Spleen (tissue), 11 donors: ENCODE measurements around the gene LRRC4C. TPM values are rescaled to one million over a fixed set of nuclear protein-coding genes. Genes with fewer than 3 reads are reported as not detected.

Experiments
- DNase-seq: peaks from one replicate; pipeline ENCODE4 v3.0.0-alpha.2; 2020
- H3K27ac ChIP-seq, 8 donors: fragments of 200-600 bp; sonication (generic) in 7 of 8; 1 replicate in 4 of 8; 2 replicates in 4 of 8; pipeline versions ENCODE4 v1.5.0 to v1.8.0; 2016 to 2021; ENCODE audit warnings: inconsistent platforms in 4 of 8, mild to moderate bottlenecking in 4 of 8, moderate library complexity in 1 of 8
- H3K27me3 ChIP-seq, 7 donors: fragments of 200-600 bp; sonication (generic) in 6 of 7; replicated peaks in 1 of 7; 1 replicate in 4 of 7; 2 replicates in 3 of 7; pipeline versions ENCODE4 v1.5.0 to v1.8.0; 2016 to 2021; ENCODE audit warnings: inconsistent platforms in 3 of 7, mild to moderate bottlenecking in 1 of 7
- H3K36me3 ChIP-seq, 6 donors: fragments of 200-600 bp; sonication (generic) in 5 of 6; 1 replicate in 4 of 6; 2 replicates in 2 of 6; pipeline versions ENCODE4 v1.5.0 to v1.8.0; 2016 to 2021; ENCODE audit warnings: inconsistent platforms in 2 of 6
- H3K4me1 ChIP-seq, 6 donors: fragments of 200-600 bp; sonication (generic) in 5 of 6; 1 replicate in 3 of 6; 2 replicates in 3 of 6; pipeline versions ENCODE4 v1.5.0 to v1.8.0; 2016 to 2021; ENCODE audit warnings: inconsistent platforms in 3 of 6
- H3K4me3 ChIP-seq, 8 donors: fragments of 200-600 bp; sonication (generic) in 7 of 8; 1 replicate in 4 of 8; 2 replicates in 4 of 8; pipeline versions ENCODE4 v1.5.0 to v1.8.0; 2016 to 2021; ENCODE audit warnings: inconsistent platforms in 4 of 8, mild to moderate bottlenecking in 4 of 8, moderate library complexity in 2 of 8
- H3K9me3 ChIP-seq, 8 donors: fragments of 200-600 bp; sonication (generic) in 7 of 8; 1 replicate in 4 of 8; 2 replicates in 4 of 8; pipeline versions ENCODE4 v1.5.0 to v1.8.0; 2016 to 2021; ENCODE audit warnings: inconsistent platforms in 4 of 8
- CTCF ChIP-seq, 11 experiments: fragments of 200-600 bp in 7 of 11; fragments of 450-650 bp in 4 of 11; sonication (generic) in 4 of 11; IDR thresholded peaks in 8 of 11; conservative IDR thresholded peaks in 3 of 11; 1 replicate in 7 of 11; 2 replicates in 4 of 11; pipeline versions ENCODE4 v1.4.0 to v1.8.0; 2016 to 2021; ENCODE audit warnings: antibody characterized with exemption in 11 of 11, inconsistent platforms in 4 of 11, mild to moderate bottlenecking in 1 of 11
- POLR2A ChIP-seq, 3 donors: fragments of 450-650 bp; IDR thresholded peaks; one replicate each; pipeline ENCODE4 v1.5.1; 2017; ENCODE audit warnings: antibody characterized with exemption in 3 of 3, mild to moderate bottlenecking in 1 of 3
- POLR2AphosphoS5 ChIP-seq, 3 donors: sonication (generic); formaldehyde crosslinking; IDR thresholded peaks; one replicate each; pipeline ENCODE4 v1.5.1; 2017; ENCODE audit warnings: antibody characterized with exemption in 3 of 3
- WGBS, 5 donors: extraction: QIAGEN DNeasy Blood & Tissue Kit in 3 of 5; methylation state at CpG; one replicate each; pipeline versions ENCODE4 v1.1.5 to v1.1.7; 2013 to 2018; 5-methylcytosine and 5-hydroxymethylcytosine counted together
- intact Hi-C: fragments of 100-400 bp; cut with DNase I; formaldehyde crosslinking; loops from one replicate; pipeline ENCODE4 v1.15.0; 2023; ENCODE audit warnings: low total_unique reads
- polyA plus RNA-seq, 3 donors: library from polyadenylated mRNA; stranded (reverse); fragments of 200-250 nt; gene quantifications; one replicate each; pipeline ENCODE4 v1.2.1, GENCODE V29; 2013
- total RNA-seq, 7 donors: library from RNA; depleted of rRNA in 3 of 7; stranded (reverse); fragments of >200 nt in 3 of 7; fragmentation: NEBNext Ultra II Directional in 4 of 7; extraction: Animal tissue kit (Norgen Biotek cat#: 25700) in 4 of 7; gene quantifications; one replicate each; pipeline versions ENCODE4 v1.1.0 to v1.2.1, GENCODE V29; 2016 to 2021
- donor health status: healthy with polysubstance abuse.
- donor health status: DM: no; HTN: no; CAD: no; lungs with moderate emphysema.
- donor health status: DM: no; HTN: no; CAD: no.
- donor health status: Bipolar disorder and iron deficiency.
- donor health status: healthy.
- donor health status: DM: no; HTN: no; CAD: no.
- donor health status: DM: yes; HTN: yes; CAD: no.

The LRRC4C gene
- total and polyA plus RNA-seq, 10 donors = 0.15 to 8.9 (median 1.9) TPM

DNA sequence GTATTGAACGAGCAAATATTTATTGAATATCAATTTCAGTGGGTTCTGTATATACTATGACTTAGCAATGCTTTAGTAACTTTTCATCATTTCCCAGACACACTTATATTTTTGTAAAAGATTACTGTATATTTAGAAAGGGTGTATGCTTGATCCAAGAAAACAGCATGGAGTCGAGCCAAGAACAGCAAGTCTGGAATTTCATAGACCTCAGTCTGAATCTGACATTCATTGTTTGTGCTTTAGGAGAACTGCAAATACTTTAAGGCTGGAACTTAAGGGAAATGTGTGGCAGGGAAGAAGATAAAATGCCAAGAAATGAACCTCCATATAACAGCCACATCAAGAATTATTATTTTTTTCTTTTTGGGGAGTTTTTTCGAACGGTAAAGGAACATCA is 1156.8 kb downstream of the LRRC4C start:
- Histone ChIP-seq H3K4me1 (no peaks in the 10 kb centered on the region), H3K27ac (no peak overlapping the region), H3K36me3 (no peaks in the 10 kb centered on the region), H3K4me3 (no peak overlapping the region), H3K9me3 (no peaks in the 10 kb centered on the region), H3K27me3 (no peaks in the 10 kb centered on the region)
- WGBS, 5 donors = 67 to 83% (median 73%) methylated on average over 4 of the region's 4 CpGs
- intact Hi-C loops = no loop called here
- TF ChIP-seq POLR2AphosphoS5 (IDR thresholded peaks at IDR 0.05) (no peak), CTCF (IDR thresholded peaks at IDR 0.05 in 8 of 11, conservative IDR thresholded peaks at IDR 0.05 in 3 of 11) (no peak), POLR2A (IDR thresholded peaks at IDR 0.05) (no peak)
- DNase-seq = no peak

- TF ChIP-seq POLR2A (IDR thresholded peaks at IDR 0.05) = no peak
- no peak for TF ChIP-seq POLR2AphosphoS5 (IDR thresholded peaks at IDR 0.05)
- no peak for TF ChIP-seq CTCF (IDR thresholded peaks at IDR 0.05 in 8 of 11, conservative IDR thresholded peaks at IDR 0.05 in 3 of 11)
- Histone ChIP-seq H3K4me1 (peaks cover 0 to 16% (median 4%) of the 10 kb centered on the region in 6 donors), H3K27me3 (peaks cover 0 to 37% (median 10%) of the 10 kb centered on the region in 7 donors), H3K27ac (no peak overlapping the region), H3K9me3 (no peaks in the 10 kb centered on the region), H3K36me3 (no peaks in the 10 kb centered on the region), H3K4me3 (no peak overlapping the region)
- DNase-seq = no peak
- intact Hi-C loops = no loop called here
- WGBS, 5 donors = 57 to 77% (median 65%) methylated on average over 4 of the region's 4 CpGs
Observed at GRCh38 chr11:40295466-40295865, 1164.0 kb downstream of the LRRC4C start.

DNA sequence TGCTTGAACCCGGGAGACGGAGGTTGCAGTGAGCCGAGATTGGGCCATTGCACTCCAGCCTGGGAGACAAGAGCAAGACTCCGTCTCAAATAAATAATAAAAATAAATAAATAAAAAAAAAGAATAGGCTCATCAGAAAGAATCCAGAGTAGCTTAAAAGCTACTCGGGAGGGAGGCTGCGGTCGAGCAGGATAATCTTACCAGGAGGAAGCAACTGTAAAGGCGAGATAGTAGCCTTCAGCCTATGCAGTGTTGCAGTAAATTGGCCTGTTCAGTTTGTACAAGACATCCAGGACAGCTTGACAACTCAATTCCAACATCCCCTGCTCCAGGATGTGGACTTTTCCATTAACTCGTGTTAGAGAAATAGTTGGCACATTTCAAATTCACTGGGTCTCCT is 1164.7 kb downstream of the LRRC4C start:
- 64 to 73% (median 68%) methylated on average over 9 of the region's 9 CpGs for WGBS, 5 donors
- peaks cover 0 to 16% (median 4%) of the 10 kb centered on the region in 6 donors for H3K4me1 ChIP-seq
- H3K27me3 ChIP-seq = peaks cover 0 to 37% (median 10%) of the 10 kb centered on the region in 7 donors
- no peaks in the 10 kb centered on the region for H3K36me3 ChIP-seq
- H3K27ac ChIP-seq = no peak overlapping the region
- H3K9me3 ChIP-seq = no peaks in the 10 kb centered on the region
- intact Hi-C loops = no loop called here
- no peak overlapping the region for H3K4me3 ChIP-seq
- no peak for DNase-seq
- TF ChIP-seq POLR2AphosphoS5 (IDR thresholded peaks at IDR 0.05) (no peak), CTCF (IDR thresholded peaks at IDR 0.05 in 8 of 11, conservative IDR thresholded peaks at IDR 0.05 in 3 of 11) (no peak), POLR2A (IDR thresholded peaks at IDR 0.05) (no peak)

- Histone ChIP-seq H3K4me3 (peak overlapping the region in 1 of 8 donors; percentile 69), H3K27me3 (peaks cover 0 to 37% (median 10%) of the 10 kb centered on the region in 7 donors), H3K4me1 (peaks cover 0 to 16% (median 4%) of the 10 kb centered on the region in 6 donors), H3K27ac (no peak overlapping the region), H3K36me3 (no peaks in the 10 kb centered on the region), H3K9me3 (no peaks in the 10 kb centered on the region)
- peak in 1 of 11 experiments; percentile 26 for TF ChIP-seq CTCF (IDR thresholded peaks at IDR 0.05 in 8 of 11, conservative IDR thresholded peaks at IDR 0.05 in 3 of 11)
- TF ChIP-seq POLR2A (IDR thresholded peaks at IDR 0.05) = no peak
- no peak for DNase-seq
- intact Hi-C loops = no loop called here
- 72 to 84% (median 82%) methylated on average over 13 of the region's 13 CpGs for WGBS, 5 donors
Observed at GRCh38 chr11:40294349-40294735, 1165.1 kb downstream of the LRRC4C start.
